HG02840 (cell line): Measurements from ENCODE around the gene MEGF11.
"Not testable (repeated sequence)": the region's sequence is repeated elsewhere in the genome, so short reads cannot be mapped to it uniquely, and the experiment has no call there.

ENCODE experiments used
- ATAC-seq: cut with Tn5 transposase; IDR thresholded peaks from one replicate; pipeline ENCODE4 v1.9.1; 2021; ENCODE audit warnings: mild to moderate bottlenecking, moderate library complexity, moderate number of reproducible peaks; ENCODE audit not compliant: unreplicated experiment, low FRiP score

The MEGF11 gene

GRCh38 chr15:66021496-66022162 lies 231.9 kb downstream of the MEGF11 start:
- no peak for ATAC-seq

GRCh38 chr15:66019826-66020398 lies 233.6 kb downstream of the MEGF11 start:
- no peak for ATAC-seq

GRCh38 chr15:66019368-66019767 lies 234.2 kb downstream of the MEGF11 start:
- no peak for ATAC-seq

DNA sequence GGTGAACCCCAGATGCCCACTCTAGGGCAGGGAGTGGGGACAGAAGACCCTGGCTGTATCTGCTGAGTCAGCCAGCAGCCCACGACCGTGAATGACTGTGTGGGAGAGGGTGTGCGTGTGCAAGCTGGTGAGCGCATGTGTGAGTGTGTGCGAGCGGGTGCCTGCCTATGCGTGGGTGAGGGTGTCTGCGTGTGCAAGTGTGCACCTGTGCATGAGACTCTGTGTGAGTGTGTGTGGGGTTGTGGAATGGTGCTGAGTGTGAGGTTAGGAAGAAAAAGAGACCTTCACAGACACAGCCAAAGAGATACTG lies 235.1 kb downstream of the MEGF11 start:
- ATAC-seq, result no peak

DNA sequence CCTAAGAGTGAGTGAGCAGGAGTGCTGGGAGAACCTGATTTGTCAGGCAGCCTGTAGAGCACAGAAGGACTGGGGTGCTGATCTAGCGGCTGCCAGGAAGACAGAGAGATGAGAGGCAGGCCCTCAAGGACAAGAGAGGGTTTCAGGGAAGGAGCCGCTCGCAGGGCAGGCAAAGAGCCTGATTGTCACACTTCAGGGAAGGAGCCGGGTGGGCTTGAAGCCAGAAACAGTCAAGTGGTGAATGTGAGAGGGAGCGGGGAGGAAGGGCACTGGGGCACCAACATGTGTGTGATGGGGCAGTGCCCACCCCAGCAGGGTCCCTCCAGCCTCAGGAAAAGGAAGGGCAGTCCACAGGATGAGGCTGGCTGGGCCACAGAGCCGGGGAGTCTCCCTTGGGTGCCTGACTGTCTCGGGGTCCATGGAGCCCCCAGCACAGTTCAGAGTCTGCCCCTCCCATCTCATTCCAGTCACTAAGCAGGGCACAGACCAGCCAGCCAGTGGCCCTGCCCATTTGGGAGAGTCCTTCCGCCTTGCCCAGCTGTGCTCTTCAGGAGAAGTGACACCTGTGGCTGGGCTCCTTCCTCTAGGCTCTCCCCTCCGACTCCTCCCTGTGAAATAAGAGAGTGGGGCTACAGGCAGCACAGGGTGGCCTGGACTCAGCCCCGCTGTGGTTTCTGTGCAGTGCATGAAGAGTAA lies 235.6 kb downstream of the MEGF11 start:
- no peak for ATAC-seq

- ATAC-seq, result no peak
These were observed 236.6 kb downstream of the MEGF11 start for GRCh38 chr15:66017000-66017399.

- ATAC-seq, result no peak
These were observed 237.4 kb downstream of the MEGF11 start for GRCh38 chr15:66016199-66016598.

DNA sequence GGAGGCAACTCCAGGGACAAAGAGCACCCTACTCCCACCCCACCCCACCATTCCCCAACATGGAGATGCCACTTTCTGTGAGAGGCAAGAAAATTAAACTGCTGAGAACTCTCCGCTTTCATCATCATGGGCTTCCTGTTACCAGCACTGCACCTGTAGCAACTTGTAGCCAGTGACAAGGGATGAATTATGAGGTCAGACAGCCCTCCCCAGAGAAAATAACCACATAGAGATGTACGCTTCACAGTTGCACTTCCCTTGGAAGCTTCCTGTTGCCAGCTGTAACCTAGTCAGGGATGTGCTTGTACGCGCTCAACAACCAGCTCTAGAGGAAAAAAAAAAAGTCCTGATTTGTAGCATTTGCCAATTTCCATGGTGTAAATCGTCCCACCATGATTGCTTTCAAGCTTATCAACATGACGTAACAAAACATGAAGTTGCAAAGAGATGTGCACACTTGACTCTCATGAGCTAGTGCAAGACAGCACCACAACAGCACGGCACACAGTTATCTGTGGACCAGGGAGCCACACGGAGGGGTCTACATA lies 238.8 kb downstream of the MEGF11 start:
- ATAC-seq, result no peak

GRCh38 chr15:66014022-66014421 lies 239.5 kb downstream of the MEGF11 start:
- no peak for ATAC-seq

DNA sequence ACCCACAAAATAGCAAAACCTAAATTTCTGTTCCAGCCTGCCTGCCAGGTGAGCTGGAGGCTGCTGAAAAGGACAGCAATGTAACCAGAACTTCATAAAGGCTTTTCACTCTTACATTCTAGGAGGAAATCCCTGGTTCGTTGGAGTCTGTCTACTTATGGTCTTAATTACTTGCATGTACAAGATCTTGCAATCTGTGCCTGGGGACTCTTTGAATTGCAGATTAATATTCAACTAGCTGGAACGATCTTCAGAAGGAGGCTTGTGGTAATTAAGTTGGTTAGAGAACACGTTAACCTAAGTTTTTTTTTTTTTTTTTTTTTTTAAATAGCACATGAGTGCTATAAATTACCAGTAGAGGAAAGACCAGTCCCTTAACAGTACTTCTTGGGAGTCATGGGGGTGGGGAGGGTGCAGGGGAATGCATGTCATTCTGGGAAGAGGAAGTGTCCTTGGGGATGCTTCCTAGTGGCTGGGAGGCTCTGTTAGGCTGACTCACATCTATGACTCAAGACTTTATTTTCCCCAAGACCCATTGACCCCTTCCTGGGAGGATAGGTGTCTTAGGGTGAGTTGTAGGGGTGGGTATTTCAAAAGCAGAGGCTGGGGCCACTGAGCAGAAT lies 244.5 kb downstream of the MEGF11 start:
- ATAC-seq, result no peak

GRCh38 chr15:66007663-66008262 lies 245.8 kb downstream of the MEGF11 start:
- ATAC-seq, result no peak

- ATAC-seq, result no peak
These were observed 246.6 kb downstream of the MEGF11 start for GRCh38 chr15:66006986-66007385.

GRCh38 chr15:66004618-66005262 lies 248.8 kb downstream of the MEGF11 start:
- ATAC-seq, result no peak

DNA sequence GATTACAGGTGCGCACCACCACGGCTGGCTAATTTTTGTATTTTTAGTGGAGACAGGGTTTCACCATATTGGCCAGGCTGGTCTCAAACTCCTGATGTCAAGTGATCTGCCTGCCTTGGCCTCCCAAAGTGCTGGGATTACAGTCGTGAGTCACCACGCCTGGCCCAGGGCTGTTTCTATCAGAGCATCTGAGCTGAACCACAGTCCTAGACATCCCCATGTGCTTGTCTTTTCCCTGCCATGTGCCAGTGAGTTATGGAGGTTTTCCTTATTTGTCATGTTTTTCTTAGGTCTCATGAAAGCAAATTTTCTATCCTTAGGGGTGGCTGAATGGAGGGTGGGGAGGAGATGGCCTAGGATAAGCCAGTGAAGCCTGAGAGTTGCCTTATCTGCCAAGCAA lies 250.4 kb downstream of the MEGF11 start:
- not testable (repeated sequence) for ATAC-seq

DNA sequence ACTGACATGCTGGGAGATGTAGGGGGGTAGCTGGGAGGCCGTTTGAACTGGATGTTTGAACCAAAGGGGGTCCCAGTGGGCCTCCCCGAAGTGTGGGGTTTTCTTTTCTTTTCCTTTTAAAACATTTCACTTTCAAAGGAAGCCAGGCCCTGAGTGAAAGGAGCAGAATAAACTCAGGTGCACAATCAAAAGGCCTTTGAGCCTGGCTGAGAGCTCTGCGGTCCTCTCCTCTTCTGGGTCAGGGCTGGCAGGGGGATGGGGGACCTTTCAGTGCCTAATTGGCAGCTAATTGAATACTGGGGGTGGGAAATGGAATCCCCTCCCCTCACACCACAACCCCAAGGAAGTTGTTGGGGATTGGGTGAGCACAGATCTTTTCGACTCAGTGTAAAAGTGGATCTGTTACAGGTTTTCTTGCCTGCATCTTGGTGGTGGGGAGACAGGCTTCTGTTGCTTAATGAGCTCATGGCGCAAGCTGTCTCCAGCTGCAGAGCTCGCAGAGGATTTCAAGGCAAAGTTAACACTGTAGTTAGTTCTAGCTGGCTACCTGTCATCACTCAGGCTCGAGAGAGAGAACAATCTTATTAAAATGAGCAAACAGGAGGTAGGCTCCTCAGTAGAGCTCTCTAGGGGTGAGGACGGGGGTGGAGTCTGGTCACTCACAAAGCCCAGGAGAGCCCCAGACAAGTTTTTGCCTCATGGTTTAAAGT lies 251.7 kb downstream of the MEGF11 start:
- no peak for ATAC-seq

- no peak for ATAC-seq
These were observed 252.5 kb downstream of the MEGF11 start for GRCh38 chr15:66001042-66001441.

GRCh38 chr15:65998486-65998885 lies 255.1 kb downstream of the MEGF11 start:
- ATAC-seq, result no peak

DNA sequence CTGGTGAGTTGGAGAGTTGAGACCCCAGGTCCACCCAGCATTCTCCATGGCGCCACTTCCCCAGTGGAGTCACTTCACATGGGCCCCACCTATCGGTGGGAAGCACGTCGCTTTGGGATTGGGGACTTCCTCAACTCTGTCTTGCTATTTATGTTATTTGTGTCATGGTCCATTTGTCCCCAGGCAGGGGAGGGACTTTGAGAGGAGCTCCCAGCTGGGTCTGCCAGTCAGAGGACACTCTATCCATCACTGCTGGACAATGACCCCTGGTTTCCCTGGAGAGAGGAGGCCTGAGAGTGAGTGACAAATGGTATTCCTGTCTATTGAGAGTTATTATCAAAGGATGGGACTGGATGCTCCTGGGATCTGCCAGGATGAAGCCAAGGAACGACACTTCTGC lies 256.6 kb downstream of the MEGF11 start:
- no peak for ATAC-seq

GRCh38 chr15:65994832-65995231 lies 258.7 kb downstream of the MEGF11 start:
- no peak for ATAC-seq

DNA sequence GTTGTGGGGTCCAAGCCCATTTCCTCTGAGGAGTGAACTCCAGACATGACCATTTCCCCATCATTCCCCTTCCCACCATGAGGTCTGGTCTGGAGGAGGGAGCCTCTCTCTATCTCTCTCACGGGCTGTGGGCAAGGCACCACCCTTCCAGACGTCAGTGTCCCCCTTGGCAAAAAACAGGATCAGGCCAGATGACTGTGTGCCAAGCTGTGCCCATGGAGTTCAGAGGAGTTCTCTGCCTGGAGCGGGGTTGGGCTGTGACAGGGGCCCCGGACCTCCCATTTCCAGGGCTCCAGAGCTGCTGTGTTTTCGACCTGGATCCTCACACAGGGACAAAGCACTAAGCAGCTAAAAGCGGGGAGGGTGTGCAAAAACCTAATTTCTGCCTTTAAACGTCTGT lies 259.8 kb downstream of the MEGF11 start:
- ATAC-seq, result no peak
